ENCODE data around the gene ZNHIT6. TPM values are rescaled to one million over a fixed set of nuclear protein-coding genes. Genes with fewer than 3 reads are reported as not detected.
A peak's percentile ranks its signal among the peaks of the same experiment; 100 is the strongest.

The ZNHIT6 gene
- polyA plus RNA-seq: 10.6 to 20.9 TPM (median 11.3 TPM) in 3 replicates
- polyA plus RNA-seq (2011; ENCODE audit: low read depth): 7.2 TPM
- 12.0 and 19.0 TPM in 2 replicates for polyA plus RNA-seq (2011; cell fraction: cytosol; rRNA removed)
- 24.7 and 30.0 TPM in 2 replicates for polyA plus RNA-seq (2011; cell fraction: nucleus; rRNA removed)
- 12.3 and 24.9 TPM in 2 replicates for polyA plus RNA-seq (2012; ENCODE audit: low replicate concordance)
- 5.1 to 10.2 TPM (median 7.0 TPM) in 3 replicates for polyA minus RNA-seq
- polyA minus RNA-seq (2011; cell fraction: cytosol; rRNA and poly(A)+ RNA removed): 4.2 TPM
- 6.2 and 14.3 TPM in 2 replicates for polyA minus RNA-seq (2011; cell fraction: nucleus; rRNA and poly(A)+ RNA removed)

GRCh38 chr1:85707990-85708828 lies at the start of gene ZNHIT6:
TSS of gene ZNHIT6 (minus strand) at chr1:85708433. CDS start at chr1:85708284, 149 bp downstream.
- peak; percentile 83 for FAIRE-seq

GRCh38 chr1:85756864-85757263 lies 48.6 kb upstream of the ZNHIT6 start:
- Histone ChIP-seq H2AFZ (ENCODE audit: control insufficient read depth, low read length) (no peak overlapping the region), H3K4me3 (ENCODE audit: control insufficient read depth in 2 of 3, extremely low read depth in 1 of 3, insufficient read depth in 2 of 3, low read depth in 1 of 3, low read length in 3 of 3) (no peak overlapping the region), H3K79me2 (ENCODE audit: control insufficient read depth, insufficient read depth, low read length) (no peaks in the 10 kb centered on the region), H3K27me3 (ENCODE audit: control insufficient read depth, extremely low read depth, insufficient read depth, low read length) (no peaks in the 10 kb centered on the region), H4K20me1 (ENCODE audit: control insufficient read depth, extremely low read depth, insufficient read depth, low read length) (no peaks in the 10 kb centered on the region), H3K9me3 (ENCODE audit: control insufficient read depth, low read depth, low read length) (no peaks in the 10 kb centered on the region), H3K4me1 (ENCODE audit: control insufficient read depth, extremely low read depth, insufficient read depth, low read length) (no peaks in the 10 kb centered on the region), H3K4me2 (ENCODE audit: control insufficient read depth, extremely low read depth, insufficient read depth, low read depth, low read length) (no peak overlapping the region), H3K9ac (ENCODE audit: control insufficient read depth, extremely low read depth, insufficient read depth, low read length) (no peak overlapping the region), H3K27ac (ENCODE audit: control insufficient read depth, insufficient read depth, low read length) (no peak overlapping the region), H3K9me1 (ENCODE audit: control insufficient read depth, extremely low read depth, insufficient read depth, low read length) (no peaks in the 10 kb centered on the region), H3K36me3 (ENCODE audit: control insufficient read depth in 2 of 2, extremely low read depth in 1 of 2, insufficient read depth in 2 of 2, low read length in 2 of 2) (no peaks in the 10 kb centered on the region)
- TF ChIP-seq, protein P1, sequence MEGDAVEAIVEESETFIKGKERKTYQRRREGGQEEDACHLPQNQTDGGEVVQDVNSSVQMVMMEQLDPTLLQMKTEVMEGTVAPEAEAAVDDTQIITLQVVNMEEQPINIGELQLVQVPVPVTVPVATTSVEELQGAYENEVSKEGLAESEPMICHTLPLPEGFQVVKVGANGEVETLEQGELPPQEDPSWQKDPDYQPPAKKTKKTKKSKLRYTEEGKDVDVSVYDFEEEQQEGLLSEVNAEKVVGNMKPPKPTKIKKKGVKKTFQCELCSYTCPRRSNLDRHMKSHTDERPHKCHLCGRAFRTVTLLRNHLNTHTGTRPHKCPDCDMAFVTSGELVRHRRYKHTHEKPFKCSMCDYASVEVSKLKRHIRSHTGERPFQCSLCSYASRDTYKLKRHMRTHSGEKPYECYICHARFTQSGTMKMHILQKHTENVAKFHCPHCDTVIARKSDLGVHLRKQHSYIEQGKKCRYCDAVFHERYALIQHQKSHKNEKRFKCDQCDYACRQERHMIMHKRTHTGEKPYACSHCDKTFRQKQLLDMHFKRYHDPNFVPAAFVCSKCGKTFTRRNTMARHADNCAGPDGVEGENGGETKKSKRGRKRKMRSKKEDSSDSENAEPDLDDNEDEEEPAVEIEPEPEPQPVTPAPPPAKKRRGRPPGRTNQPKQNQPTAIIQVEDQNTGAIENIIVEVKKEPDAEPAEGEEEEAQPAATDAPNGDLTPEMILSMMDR (optimal IDR thresholded peaks at IDR 0.05 in 1 of 3, IDR thresholded peaks at IDR 0.05 in 1 of 3, conservative IDR thresholded peaks at IDR 0.05 in 1 of 3; ENCODE audit: extremely low read depth in 1 of 3, insufficient read depth in 2 of 3, low read length in 3 of 3): no peak
- TF ChIP-seq EZH2 (IDR thresholded peaks at IDR 0.05; ENCODE audit: low read length): no peak
- FAIRE-seq (no peak), DNase-seq (ENCODE audit: low read depth, low spot score) (no peak)
- dilution Hi-C loops (cut with MboI; ENCODE audit: extremely low pct_ligation_motif_present, low sequenced_read_pairs): no loop called here

More at GRCh38 chr1:85707990-85708828, at the start of gene ZNHIT6:
- H3K9me3 ChIP-seq (ENCODE audit: control insufficient read depth, low read depth, low read length): no peaks in the 10 kb centered on the region
- peak; percentile 95 for DNase-seq (ENCODE audit: low read depth, low spot score)
- H3K4me3 ChIP-seq (ENCODE audit: control insufficient read depth in 2 of 3, extremely low read depth in 1 of 3, insufficient read depth in 2 of 3, low read depth in 1 of 3, low read length in 3 of 3): peak within 1 kb of the TSS; percentile 74 to 96 (median 84)
- no peaks in the 10 kb centered on the region for H4K20me1 ChIP-seq (ENCODE audit: control insufficient read depth, extremely low read depth, insufficient read depth, low read length)
- H3K9me1 ChIP-seq (ENCODE audit: control insufficient read depth, extremely low read depth, insufficient read depth, low read length): no peaks in the 10 kb centered on the region
- H3K27ac ChIP-seq (ENCODE audit: control insufficient read depth, insufficient read depth, low read length): peak within 1 kb of the TSS; percentile 66
- no peak for TF ChIP-seq EZH2 (IDR thresholded peaks at IDR 0.05; ENCODE audit: low read length)
- TF ChIP-seq, protein P1 (optimal IDR thresholded peaks at IDR 0.05 in 1 of 3, IDR thresholded peaks at IDR 0.05 in 1 of 3, conservative IDR thresholded peaks at IDR 0.05 in 1 of 3; ENCODE audit: extremely low read depth in 1 of 3, insufficient read depth in 2 of 3, low read length in 3 of 3): peak in 2 of 3 experiments; percentile 54 to 68
- peak within 1 kb of the TSS; percentile 93 for H3K4me2 ChIP-seq (ENCODE audit: control insufficient read depth, extremely low read depth, insufficient read depth, low read depth, low read length)
- H2AFZ ChIP-seq (ENCODE audit: control insufficient read depth, low read length): peak within 1 kb of the TSS; percentile 96
- H3K4me1 ChIP-seq (ENCODE audit: control insufficient read depth, extremely low read depth, insufficient read depth, low read length): peaks cover 8% of the 10 kb centered on the region
- peaks cover 7% of the 10 kb centered on the region in 2 experiments for H3K36me3 ChIP-seq (ENCODE audit: control insufficient read depth in 2 of 2, extremely low read depth in 1 of 2, insufficient read depth in 2 of 2, low read length in 2 of 2)
- peaks cover 45% of the 10 kb centered on the region for H3K79me2 ChIP-seq (ENCODE audit: control insufficient read depth, insufficient read depth, low read length)
- no peaks in the 10 kb centered on the region for H3K27me3 ChIP-seq (ENCODE audit: control insufficient read depth, extremely low read depth, insufficient read depth, low read length)
- dilution Hi-C loops (cut with MboI; ENCODE audit: extremely low pct_ligation_motif_present, low sequenced_read_pairs): no loop called here
- H3K9ac ChIP-seq (ENCODE audit: control insufficient read depth, extremely low read depth, insufficient read depth, low read length): peak within 1 kb of the TSS; percentile 84
